Endothelial cell of umbilical vein (primary cell): Measurements from ENCODE around the gene CYP19A1.

Source experiments
- MAX ChIP-seq: IDR thresholded peaks from 2 replicates; pipeline ENCODE4 v1.6.1; 2011; ENCODE audit not compliant: insufficient read depth, insufficient read length
- POLR2A ChIP-seq: IDR thresholded peaks from 2 replicates; pipeline ENCODE4 v1.6.1; 2012; ENCODE audit warnings: low read depth, mild to moderate bottlenecking, control low read depth, low read length
- TF ChIP-seq, protein P1 (sequence below), 2 donors: IDR thresholded peaks; 1 replicate in 1 of 2; 2 replicates in 1 of 2; pipeline ENCODE4 v1.5.1; 2011; ENCODE audit warnings: low read length in 2 of 2, mild to moderate bottlenecking in 2 of 2, moderate library complexity in 2 of 2, control low read depth in 1 of 2, inconsistent platforms in 1 of 2, low read depth in 1 of 2; ENCODE audit not compliant: insufficient read depth in 1 of 2; ENCODE audit errors: extremely low read depth in 1 of 2

DNA sequence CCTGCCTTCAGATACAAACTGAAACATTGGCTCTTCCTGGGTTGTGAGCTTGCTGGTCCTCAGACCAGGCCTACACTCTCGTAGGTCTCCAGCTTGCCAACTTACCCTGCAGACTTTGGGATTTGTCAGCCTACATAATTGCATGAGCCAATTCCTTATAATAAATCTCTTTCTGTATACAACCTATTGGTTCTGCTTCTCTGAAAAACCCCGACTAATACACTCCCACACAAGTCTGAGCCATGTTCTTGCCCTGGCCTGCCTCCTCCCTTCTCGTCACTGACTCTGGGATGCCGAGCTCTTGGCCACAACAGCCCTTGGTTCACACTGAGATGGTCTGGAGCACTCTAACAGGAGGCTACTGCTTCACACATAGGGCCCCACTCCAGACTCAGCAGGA lies 9.5 kb downstream of the CYP19A1 start:
- TF ChIP-seq, protein P1, sequence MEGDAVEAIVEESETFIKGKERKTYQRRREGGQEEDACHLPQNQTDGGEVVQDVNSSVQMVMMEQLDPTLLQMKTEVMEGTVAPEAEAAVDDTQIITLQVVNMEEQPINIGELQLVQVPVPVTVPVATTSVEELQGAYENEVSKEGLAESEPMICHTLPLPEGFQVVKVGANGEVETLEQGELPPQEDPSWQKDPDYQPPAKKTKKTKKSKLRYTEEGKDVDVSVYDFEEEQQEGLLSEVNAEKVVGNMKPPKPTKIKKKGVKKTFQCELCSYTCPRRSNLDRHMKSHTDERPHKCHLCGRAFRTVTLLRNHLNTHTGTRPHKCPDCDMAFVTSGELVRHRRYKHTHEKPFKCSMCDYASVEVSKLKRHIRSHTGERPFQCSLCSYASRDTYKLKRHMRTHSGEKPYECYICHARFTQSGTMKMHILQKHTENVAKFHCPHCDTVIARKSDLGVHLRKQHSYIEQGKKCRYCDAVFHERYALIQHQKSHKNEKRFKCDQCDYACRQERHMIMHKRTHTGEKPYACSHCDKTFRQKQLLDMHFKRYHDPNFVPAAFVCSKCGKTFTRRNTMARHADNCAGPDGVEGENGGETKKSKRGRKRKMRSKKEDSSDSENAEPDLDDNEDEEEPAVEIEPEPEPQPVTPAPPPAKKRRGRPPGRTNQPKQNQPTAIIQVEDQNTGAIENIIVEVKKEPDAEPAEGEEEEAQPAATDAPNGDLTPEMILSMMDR (IDR thresholded peaks at IDR 0.05; ENCODE audit: extremely low read depth in 1 of 2, insufficient read depth in 1 of 2, low read depth in 1 of 2, low read length in 2 of 2): no peak
- no peak for TF ChIP-seq MAX
- no peak for TF ChIP-seq POLR2A
